ENCODE results near the gene RASGEF1B. TPM values are rescaled to one million over a fixed set of nuclear protein-coding genes. Genes with fewer than 3 reads are reported as not detected.

Gene RASGEF1B
- polyA plus RNA-seq, 2 of the 4 experiments (the other 2 are of a cell fraction) = 0.16 TPM; not detected in 1

- Histone ChIP-seq H3K4me3 (no peak overlapping the region), H3K27ac (no peak overlapping the region), H3K9me3 (no peaks in the 10 kb centered on the region), H3K4me1 (no peaks in the 10 kb centered on the region), H3K4me2 (no peak overlapping the region)
- WGBS (ENCODE audit: missing lambda C conversion rate) = 6% methylated on average over 5 of the region's 5 CpGs
- ChIA-PET POLR2A (no interaction called here), CTCF (interaction anchor here (0.8 kb wide), 1 partner anchor 18 kb away, joined by 3 read pairs; no protein-coding TSS in a partner anchor)
- TF ChIP-seq RAD21 (conservative IDR thresholded peaks at IDR 0.05 in 1 of 2, IDR thresholded peaks at IDR 0.05 in 1 of 2) (no peak), RFX5 (IDR thresholded peaks at IDR 0.05) (no peak), EHMT2 (IDR thresholded peaks at IDR 0.05; ENCODE audit: low read depth) (no peak), SMC3 (IDR thresholded peaks at IDR 0.05) (no peak), ZSCAN20 (CRISPR knock-in tag; IDR thresholded peaks at IDR 0.05) (no peak), NR3C1 (IDR thresholded peaks at IDR 0.05) (no peak)
- FAIRE-seq (no peak), ATAC-seq (no peak), DNase-seq (ENCODE audit: low read depth in 1 of 2, low spot score in 1 of 2) (no peak)
These were observed 17.2 kb downstream of the RASGEF1B start for GRCh38 chr4:81454499-81454898.

- TF ChIP-seq ELK1 (IDR thresholded peaks at IDR 0.05; ENCODE audit: low read depth, low read length) = no peak
- H3K4me3 ChIP-seq = no peak overlapping the region
- H3K4me2 ChIP-seq = no peak overlapping the region
- no peaks in the 10 kb centered on the region for H3K9me3 ChIP-seq
- no peak for ATAC-seq
- 49% methylated on average over 4 of the region's 4 CpGs for WGBS (ENCODE audit: missing lambda C conversion rate)
- H3K27ac ChIP-seq = no peak overlapping the region
- CTCF ChIA-PET = interaction anchor here (0.6 to 1.7 kb wide), 2 partner anchors 15 to 831 kb away, joined by 3 to 4 read pairs; no protein-coding TSS in a partner anchor
- H3K4me1 ChIP-seq = no peaks in the 10 kb centered on the region
- no peak for DNase-seq (ENCODE audit: low read depth in 1 of 2, low spot score in 1 of 2)
- no peak for FAIRE-seq
- POLR2A ChIA-PET = no interaction called here
These were observed 18.7 kb downstream of the RASGEF1B start for GRCh38 chr4:81453024-81453423.

- Histone ChIP-seq H3K4me3 (no peak overlapping the region), H3K4me2 (no peak overlapping the region), H3K9me3 (no peaks in the 10 kb centered on the region), H3K4me1 (no peaks in the 10 kb centered on the region), H3K27ac (no peak overlapping the region)
- ATAC-seq (no peak), DNase-seq (ENCODE audit: low read depth in 1 of 2, low spot score in 1 of 2) (no peak), FAIRE-seq (no peak)
- no peak for TF ChIP-seq NPAS2 (CRISPR knock-in tag; IDR thresholded peaks at IDR 0.05; ENCODE audit: borderline replicate concordance)
- TF ChIP-seq MYC (IDR thresholded peaks at IDR 0.05; ENCODE audit: borderline replicate concordance, low read length) = no peak
- no peak for TF ChIP-seq HES2 (IDR thresholded peaks at IDR 0.05)
- no peak for TF ChIP-seq JUNB (IDR thresholded peaks at IDR 0.05)
- no peak for TF ChIP-seq RNF2 (IDR thresholded peaks at IDR 0.05; ENCODE audit: borderline replicate concordance, low read depth)
- no peak for TF ChIP-seq TP53 (CRISPR knock-in tag; IDR thresholded peaks at IDR 0.05)
- no peak for TF ChIP-seq PHF8 (IDR thresholded peaks at IDR 0.05; ENCODE audit: borderline replicate concordance, low read depth)
- no peak for TF ChIP-seq ELK1 (IDR thresholded peaks at IDR 0.05; ENCODE audit: low read depth, low read length)
- TF ChIP-seq GATA3 (IDR thresholded peaks at IDR 0.05; ENCODE audit: borderline replicate concordance) = no peak
- no peak for TF ChIP-seq ZNF302 (CRISPR knock-in tag; IDR thresholded peaks at IDR 0.05)
- TF ChIP-seq HDAC2 (IDR thresholded peaks at IDR 0.05) = no peak
- no peak for TF ChIP-seq FOSB (CRISPR knock-in tag; IDR thresholded peaks at IDR 0.05)
- TF ChIP-seq SREBF2 (IDR thresholded peaks at IDR 0.05) = no peak
- no peak for TF ChIP-seq POLR2A (IDR thresholded peaks at IDR 0.05; ENCODE audit: low read length)
- TF ChIP-seq MAFK (IDR thresholded peaks at IDR 0.05; ENCODE audit: partially characterized antibody) = no peak
- no peak for TF ChIP-seq CHD2 (IDR thresholded peaks at IDR 0.05; ENCODE audit: low read length, partially characterized antibody)
- no peak for TF ChIP-seq NR3C1 (IDR thresholded peaks at IDR 0.05)
- ChIA-PET POLR2A (no interaction called here), CTCF (interaction anchor here (0.6 to 1.7 kb wide), 3 partner anchors 15 to 832 kb away, joined by 3 to 4 read pairs (median 3); no protein-coding TSS in a partner anchor)
- 56% methylated on average over 1 of the region's 1 CpG for WGBS (ENCODE audit: missing lambda C conversion rate)
These were observed 19.2 kb downstream of the RASGEF1B start for GRCh38 chr4:81452452-81453006.

Measured in A549 (cell line).